HG03520 (cell line): ENCODE measurements around the gene ESYT1.
A peak's percentile ranks its signal among the peaks of the same experiment; 100 is the strongest.

Experiments used
- ATAC-seq: cut with Tn5 transposase; IDR thresholded peaks from one replicate; pipeline ENCODE4 v1.9.1; 2021; ENCODE audit warnings: mild to moderate bottlenecking, moderate library complexity; ENCODE audit not compliant: unreplicated experiment

ESYT1 gene, protein sequence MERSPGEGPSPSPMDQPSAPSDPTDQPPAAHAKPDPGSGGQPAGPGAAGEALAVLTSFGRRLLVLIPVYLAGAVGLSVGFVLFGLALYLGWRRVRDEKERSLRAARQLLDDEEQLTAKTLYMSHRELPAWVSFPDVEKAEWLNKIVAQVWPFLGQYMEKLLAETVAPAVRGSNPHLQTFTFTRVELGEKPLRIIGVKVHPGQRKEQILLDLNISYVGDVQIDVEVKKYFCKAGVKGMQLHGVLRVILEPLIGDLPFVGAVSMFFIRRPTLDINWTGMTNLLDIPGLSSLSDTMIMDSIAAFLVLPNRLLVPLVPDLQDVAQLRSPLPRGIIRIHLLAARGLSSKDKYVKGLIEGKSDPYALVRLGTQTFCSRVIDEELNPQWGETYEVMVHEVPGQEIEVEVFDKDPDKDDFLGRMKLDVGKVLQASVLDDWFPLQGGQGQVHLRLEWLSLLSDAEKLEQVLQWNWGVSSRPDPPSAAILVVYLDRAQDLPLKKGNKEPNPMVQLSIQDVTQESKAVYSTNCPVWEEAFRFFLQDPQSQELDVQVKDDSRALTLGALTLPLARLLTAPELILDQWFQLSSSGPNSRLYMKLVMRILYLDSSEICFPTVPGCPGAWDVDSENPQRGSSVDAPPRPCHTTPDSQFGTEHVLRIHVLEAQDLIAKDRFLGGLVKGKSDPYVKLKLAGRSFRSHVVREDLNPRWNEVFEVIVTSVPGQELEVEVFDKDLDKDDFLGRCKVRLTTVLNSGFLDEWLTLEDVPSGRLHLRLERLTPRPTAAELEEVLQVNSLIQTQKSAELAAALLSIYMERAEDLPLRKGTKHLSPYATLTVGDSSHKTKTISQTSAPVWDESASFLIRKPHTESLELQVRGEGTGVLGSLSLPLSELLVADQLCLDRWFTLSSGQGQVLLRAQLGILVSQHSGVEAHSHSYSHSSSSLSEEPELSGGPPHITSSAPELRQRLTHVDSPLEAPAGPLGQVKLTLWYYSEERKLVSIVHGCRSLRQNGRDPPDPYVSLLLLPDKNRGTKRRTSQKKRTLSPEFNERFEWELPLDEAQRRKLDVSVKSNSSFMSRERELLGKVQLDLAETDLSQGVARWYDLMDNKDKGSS

DNA sequence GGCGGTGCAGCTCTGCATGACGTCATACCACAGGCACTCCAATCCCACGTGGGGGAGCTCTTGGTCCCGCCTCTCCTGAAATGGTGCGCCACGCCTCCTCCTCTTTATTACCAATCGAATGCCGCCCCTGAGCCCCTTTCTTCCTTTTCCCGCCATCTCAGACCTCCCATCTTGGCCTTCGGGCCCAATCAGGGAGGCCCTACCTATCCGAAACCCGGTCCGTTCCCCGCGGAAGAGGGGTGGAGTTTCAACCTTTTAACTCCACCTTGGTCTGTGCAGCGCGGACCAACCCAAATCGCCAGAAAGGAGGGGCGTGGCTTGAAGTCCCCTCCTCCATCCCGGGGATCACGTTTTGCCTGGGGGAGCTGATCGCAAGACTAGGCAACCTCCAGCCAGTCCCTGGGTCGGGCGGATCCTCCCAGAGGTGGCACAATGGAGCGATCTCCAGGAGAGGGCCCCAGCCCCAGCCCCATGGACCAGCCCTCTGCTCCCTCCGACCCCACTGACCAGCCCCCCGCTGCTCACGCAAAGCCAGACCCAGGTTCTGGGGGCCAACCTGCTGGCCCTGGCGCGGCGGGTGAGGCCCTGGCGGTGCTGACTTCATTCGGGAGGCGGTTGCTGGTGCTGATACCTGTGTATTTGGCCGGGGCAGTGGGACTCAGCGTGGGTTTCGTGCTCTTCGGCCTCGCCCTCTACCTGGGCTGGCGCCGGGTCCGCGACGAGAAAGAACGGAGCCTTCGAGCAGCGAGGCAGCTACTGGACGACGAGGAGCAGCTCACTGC is at the start of gene ESYT1:
Gene ESYT1 (plus strand): TSS at position 380 of the 782 bp plus-strand sequence. CDS start 53 bp downstream, at position 433.
- ATAC-seq, result peak; percentile 88

DNA sequence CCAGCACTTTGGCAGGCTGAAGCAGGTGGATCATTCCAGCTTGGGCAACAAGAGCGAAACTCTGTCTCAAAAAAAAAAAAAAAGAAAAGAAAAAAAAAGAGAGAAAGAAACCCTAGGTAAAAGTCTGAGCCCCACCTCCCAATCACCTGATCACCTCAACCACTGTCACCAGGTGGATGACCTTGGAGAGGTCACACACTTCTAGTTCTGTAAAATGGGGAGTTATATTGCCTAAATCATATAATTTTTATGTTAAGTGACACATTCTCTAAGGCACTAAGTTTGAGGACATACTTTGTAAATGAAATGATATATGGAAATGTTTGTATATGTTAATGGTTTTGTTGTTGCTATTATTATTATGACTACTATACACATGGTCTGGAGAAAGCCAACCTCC is 49.6 kb upstream of the ESYT1 start:
- no peak for ATAC-seq

DNA sequence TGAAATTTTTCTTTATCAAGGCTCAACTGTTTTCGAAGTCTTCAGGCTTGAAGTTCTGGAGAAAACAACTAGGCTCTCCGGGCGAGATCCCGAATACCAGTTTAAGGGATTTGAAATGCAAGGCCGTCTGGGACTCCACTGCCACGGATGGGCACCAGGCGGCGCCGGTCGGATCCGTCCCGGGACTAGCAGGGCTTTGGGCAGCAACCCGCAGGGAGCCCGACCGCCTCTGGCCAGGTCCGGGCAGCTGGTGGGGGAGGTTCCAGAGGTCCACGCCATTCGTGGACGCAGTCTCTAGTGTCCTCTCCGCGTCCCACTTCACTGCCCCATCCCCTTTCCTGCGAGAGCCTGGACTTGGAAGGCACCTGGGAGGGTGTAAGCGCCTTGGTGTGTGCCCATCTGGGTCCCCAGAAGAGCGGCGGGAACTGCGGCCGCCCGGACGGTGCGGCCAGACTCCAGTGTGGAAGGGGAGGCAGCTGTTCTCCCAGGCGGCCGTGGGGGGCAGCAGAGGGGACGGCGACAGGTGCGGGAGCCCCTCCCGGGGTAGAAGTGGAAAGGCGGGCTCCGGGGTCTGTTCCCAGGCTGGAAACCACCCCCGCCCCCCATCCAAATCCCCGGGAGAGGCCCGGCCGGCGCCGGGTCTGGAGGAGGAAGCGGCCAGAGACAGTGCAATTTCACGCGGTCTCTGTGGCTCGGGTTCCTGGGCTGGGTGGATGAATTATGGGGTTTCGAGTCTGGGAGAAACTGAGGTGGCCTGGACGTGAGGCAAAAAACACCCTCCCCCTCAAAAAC is 48.9 kb upstream of the ESYT1 start:
- no peak for ATAC-seq

DNA sequence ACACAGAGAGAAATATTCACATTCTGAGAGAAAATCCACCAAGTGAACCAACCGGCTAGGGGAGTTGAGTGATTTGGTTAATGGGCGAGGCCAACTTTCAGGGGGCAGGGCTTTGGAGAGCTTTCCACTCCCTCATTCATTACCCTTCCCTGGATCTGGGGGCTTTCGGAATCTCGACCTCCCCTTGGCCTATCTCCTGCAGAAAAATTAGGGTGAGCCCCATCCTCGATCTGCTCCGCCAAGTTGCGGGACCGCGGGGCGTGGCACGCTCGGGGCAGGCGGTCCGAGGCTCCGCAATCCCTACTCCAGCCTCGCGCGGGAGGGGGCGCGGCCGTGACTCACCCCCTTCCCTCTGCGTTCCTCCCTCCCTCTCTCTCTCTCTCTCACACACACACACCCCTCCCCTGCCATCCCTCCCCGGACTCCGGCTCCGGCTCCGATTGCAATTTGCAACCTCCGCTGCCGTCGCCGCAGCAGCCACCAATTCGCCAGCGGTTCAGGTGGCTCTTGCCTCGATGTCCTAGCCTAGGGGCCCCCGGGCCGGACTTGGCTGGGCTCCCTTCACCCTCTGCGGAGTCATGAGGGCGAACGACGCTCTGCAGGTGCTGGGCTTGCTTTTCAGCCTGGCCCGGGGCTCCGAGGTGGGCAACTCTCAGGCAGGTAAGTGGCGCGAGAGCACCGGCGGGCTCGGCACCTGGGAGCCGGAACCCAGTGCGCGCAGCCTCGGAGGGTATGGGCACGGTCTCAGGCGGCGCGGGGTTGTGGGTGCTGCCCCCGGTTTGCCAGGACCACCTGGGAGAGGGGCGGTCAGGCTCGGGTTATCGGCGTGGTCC is 48.1 kb upstream of the ESYT1 start, which contains the start of gene ERBB3:
Gene ERBB3 (plus strand): TSS at position 443 of the 833 bp plus-strand sequence. CDS start 136 bp downstream, at position 579.
- no peak for ATAC-seq

DNA sequence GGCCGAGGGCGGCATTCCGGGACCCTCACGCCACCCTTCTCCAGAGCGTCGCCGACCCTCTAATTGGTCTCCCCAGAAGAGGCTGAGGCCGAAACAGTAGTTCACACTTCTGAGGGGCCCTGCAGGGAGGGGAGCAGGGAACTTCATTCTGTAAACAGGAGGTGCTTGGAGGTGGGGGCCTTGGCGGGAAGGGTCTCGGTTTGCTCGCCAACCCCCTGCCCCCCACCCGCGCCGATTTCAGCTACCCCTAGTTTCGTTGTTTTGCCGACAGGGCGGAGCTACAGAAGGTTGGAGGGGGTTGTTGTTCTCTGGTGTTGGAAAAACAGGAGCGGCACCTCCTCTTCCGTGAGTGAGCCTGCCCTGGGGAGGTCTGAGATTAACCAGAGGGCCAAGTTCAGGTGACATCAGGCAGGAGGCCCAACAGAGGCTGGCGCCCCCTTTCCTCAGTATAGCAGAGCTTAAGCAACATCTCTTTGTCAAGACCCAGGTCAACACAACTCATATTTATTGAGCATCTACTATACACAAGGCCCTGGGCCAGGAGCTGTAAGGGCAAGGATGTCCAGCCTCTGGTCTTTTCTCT is 47.4 kb upstream of the ESYT1 start:
- ATAC-seq, result no peak

DNA sequence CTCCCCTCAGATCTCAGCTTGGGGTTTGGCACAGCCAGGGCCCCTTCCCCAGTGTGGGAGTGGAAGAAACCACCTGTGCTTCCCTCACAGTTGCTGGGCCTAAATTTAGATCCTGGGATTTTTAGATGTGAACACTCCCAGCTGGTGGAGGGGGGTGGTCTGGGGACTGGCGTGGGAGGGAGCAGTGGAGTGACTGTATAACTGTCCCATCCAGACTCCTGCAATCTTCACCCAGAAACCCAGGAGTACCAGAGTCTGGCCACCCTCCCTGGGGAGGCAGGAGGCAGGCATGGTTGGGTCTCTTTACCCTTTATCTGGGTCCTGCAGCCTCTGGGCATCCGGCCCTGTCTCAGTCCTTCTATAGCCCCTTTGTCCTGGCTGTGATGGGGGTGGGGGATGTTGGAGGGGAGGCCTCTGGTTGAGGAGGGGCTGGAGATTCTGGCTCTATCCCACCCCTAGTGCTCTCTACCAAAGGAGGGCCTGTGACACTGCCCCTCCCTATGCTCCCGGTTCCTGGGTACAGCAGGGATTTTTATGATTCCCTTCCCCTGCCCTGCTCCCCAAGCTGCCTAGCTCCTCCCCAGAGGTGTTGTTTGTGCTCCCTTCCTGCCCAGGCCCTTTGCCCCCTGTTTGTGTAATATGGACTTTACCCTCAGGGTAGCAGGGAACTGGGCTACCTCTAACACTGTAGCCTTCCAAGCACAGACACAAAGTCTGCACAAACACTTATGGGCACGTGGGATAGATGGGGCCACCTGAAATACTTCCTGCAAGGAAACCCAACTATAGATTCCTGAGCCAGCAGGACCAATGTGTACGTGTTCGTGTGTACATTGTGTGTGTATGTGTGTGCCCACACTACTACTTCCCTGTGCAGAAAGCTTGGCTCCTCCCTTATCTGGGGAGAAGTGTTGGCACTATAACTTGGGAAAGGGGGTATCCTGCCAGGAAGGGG is 46.4 kb upstream of the ESYT1 start:
- ATAC-seq, result no peak

DNA sequence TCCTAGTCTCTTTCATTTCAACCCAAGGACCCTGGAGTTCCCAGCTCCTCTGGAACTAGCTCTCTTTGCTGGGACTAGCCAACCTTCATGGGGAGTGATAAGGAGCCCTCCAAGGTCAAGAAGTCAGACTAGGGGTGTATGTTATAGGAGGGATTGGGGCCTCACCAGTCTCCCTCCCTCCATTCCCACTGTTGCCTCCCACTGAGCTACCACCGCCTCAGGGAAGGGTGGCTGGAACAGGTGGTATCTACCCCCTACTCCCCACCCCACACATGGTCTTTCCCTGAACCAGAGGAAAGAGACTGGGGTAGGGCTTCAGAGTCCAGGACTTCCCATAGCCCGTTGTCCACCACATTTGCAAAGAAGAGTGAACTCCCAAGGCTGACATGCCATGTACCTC is 45.7 kb upstream of the ESYT1 start:
- no peak for ATAC-seq

DNA sequence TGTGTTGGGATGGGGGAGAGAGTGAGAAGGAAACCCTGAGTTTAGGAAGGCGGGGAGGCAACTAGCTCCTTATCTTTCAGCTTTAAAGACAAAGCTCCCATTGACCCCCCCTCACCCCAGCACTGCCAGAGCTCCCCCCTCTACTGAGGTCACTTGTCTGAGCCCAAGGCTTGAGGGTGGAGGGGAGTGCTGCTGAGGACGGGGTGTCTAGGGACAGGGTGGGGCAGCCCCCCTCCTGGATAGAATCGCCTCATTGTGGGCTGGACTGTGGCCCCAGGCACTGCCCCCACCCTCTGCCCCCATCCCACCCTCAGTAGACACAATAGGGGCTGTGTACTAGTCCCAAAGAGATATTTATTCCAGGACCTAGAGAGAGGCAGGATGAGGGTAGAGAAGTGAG is 45.1 kb upstream of the ESYT1 start:
- no peak for ATAC-seq

DNA sequence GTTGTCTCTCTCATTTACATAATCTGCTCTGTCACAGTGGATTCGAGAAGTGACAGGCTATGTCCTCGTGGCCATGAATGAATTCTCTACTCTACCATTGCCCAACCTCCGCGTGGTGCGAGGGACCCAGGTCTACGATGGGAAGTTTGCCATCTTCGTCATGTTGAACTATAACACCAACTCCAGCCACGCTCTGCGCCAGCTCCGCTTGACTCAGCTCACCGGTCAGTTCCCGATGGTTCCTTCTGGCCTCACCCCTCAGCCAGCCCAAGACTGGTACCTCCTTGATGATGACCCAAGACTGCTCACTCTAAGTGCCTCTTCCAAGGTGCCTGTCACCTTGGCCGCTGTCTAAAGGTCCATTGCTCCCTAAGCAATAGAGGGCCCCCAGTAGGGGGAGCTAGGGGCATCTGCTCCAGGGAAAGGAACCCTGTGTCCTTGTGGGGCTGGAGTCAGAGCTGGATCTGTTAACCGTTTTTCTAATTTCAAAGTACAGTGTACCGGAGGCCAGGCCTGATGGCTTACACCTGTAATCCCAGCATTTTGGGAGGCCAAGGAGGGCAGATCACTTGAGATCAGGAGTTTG is 43.0 kb upstream of the ESYT1 start:
- no peak for ATAC-seq

DNA sequence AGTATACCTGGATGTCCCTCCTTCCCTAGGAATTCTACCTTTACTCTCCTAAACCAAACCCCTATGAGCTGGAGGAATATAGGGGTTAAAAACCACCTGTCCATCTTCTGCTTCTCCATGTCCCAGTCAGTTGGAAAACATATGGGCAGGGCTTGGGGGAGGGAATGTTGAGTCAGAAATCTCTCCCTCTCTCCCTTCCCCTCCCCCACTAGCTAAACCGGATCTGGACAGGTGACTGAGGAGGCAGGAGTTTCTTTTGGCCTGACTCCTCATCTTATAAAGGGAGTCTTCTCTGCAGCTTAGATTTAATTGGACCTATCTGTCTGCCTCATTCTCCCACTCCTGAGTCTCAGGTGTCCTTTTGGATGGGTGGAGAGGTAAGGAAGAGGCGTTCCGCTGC is 42.0 kb upstream of the ESYT1 start:
- no peak for ATAC-seq

DNA sequence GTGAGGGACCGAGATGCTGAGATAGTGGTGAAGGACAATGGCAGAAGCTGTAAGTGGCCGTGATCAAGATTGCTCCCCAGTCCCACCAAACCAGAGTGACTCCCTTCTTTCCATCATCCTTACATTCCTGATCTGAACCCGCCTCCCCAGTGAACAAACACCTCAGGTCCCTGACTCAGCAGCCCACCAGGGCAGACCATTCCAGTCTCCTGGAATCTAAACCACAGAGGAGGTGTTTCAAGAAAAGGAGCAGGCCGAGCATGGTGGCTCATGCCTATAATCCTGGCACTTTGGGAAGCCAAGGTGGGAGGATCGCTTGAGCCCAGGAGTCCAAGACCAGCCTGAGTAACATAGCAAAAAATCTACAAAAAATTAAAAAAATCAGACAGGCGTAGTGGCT is 41.5 kb upstream of the ESYT1 start:
- ATAC-seq, result no peak

DNA sequence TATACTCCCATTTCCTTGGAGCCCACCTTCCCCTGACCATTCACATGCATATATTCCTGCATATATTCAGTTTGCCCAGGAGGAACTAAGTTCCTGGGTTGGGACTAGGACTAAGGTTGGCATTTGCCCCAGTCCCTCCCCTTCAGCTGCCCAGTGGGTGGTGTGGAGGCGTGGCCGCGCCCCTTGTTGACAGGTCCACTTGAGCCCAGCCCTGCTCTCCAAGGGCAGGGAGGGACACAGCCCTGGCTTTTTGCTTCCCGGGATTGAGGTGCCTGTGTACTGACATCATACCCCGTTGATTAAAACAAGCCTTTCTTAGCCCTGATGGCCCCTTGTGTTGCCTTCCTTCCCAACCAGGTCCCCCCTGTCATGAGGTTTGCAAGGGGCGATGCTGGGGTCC is 40.8 kb upstream of the ESYT1 start:
- ATAC-seq, result no peak

DNA sequence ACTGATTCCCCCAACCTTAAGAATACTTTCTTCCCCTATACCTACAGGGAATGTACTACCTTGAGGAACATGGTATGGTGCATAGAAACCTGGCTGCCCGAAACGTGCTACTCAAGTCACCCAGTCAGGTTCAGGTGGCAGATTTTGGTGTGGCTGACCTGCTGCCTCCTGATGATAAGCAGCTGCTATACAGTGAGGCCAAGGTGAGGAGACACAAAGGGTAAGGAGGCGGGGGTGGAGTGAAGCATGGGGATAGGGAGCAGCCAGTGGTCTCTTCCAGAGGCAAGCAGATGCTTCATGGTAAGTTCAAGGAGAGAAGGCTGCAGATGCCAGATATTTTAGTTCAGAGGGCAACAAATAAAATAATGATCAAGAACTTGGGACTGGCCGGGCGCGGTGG is 30.3 kb upstream of the ESYT1 start:
- ATAC-seq, result no peak

DNA sequence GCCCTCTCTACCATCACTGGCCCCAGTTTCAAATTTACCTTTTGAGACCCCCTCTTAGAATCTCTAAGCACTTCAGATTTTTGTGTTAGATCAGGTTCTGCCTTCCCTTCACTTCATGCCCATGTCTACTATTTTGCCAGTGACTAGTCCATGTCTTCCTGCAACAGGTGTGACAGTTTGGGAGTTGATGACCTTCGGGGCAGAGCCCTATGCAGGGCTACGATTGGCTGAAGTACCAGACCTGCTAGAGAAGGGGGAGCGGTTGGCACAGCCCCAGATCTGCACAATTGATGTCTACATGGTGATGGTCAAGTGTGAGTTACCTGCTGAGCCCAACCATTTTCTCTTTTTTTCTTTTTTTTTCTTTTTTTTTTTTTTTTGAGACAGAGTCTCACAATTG is 29.5 kb upstream of the ESYT1 start:
- ATAC-seq, result no peak

DNA sequence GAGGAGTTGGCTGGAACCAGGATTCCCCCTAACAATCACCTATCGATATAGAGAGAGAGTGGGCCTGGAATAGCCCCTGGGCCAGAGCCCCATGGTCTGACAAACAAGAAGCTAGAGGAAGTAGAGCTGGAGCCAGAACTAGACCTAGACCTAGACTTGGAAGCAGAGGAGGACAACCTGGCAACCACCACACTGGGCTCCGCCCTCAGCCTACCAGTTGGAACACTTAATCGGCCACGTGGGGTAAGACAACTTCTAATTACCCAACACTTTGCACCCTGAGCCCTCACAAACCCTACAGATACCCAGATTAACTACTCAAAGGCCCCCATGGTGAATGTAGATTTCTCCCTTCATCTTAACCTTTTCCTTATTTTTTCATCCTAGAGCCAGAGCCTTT is 28.3 kb upstream of the ESYT1 start:
- ATAC-seq, result no peak

DNA sequence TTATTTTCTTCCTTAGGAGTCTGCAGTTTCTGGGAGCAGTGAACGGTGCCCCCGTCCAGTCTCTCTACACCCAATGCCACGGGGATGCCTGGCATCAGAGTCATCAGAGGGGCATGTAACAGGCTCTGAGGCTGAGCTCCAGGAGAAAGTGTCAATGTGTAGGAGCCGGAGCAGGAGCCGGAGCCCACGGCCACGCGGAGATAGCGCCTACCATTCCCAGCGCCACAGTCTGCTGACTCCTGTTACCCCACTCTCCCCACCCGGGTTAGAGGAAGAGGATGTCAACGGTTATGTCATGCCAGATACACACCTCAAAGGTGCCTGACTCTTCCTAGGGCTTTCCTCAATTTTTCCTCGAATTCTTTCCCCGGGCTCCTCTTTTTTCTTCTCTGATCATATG is 27.0 kb upstream of the ESYT1 start:
- ATAC-seq, result no peak

DNA sequence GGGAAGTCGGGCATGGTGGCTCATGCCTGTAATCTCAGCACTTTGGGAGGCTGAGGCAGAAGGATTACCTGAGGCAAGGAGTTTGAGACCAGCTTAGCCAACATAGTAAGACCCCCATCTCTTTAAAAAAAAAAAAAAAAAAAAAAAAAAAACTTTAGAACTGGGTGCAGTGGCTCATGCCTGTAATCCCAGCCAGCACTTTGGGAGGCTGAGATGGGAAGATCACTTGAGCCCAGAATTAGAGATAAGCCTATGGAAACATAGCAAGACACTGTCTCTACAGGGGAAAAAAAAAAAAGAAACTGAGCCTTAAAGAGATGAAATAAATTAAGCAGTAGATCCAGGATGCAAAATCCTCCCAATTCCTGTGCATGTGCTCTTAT is 25.4 kb upstream of the ESYT1 start:
- ATAC-seq, result no peak
